Mammary epithelial cell (primary cell): Measurements from ENCODE around the gene PEF1.

Source experiments
- EZH2 ChIP-seq: IDR thresholded peaks from 2 replicates; pipeline ENCODE4 v1.6.1; 2012; ENCODE audit warnings: low read length, inconsistent platforms, borderline replicate concordance
- TF ChIP-seq, protein P1 (sequence below), 2 donors: IDR thresholded peaks in 1 of 2; conservative IDR thresholded peaks in 1 of 2; 2 replicates each; pipeline ENCODE4 v1.5.1; 2011 to 2012; ENCODE audit warnings: inconsistent platforms in 2 of 2, low read length in 2 of 2, mild to moderate bottlenecking in 2 of 2, control low read depth in 1 of 2, low read depth in 1 of 2; ENCODE audit not compliant: insufficient read depth in 1 of 2; ENCODE audit errors: extremely low read depth in 1 of 2

DNA sequence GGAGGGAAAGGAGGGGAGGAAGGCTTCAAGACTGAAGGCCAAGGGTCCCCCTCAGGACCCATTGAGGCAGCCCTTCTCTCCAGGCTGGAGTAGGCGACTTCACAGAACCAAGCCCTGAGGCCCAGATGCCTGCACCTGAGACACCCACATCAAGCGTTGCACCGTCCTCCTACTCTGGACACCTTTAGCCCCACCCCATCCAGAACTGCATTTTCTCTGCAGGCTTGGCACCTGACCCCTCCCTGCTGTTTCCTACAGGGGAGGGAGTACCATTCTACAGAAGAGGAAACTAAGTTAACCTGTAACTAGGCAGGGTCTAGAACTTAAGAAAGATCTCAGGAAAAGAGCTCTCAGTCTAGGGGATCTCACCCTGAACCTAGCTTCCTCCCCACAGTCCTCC lies 12.0 kb downstream of the PEF1 start:
- TF ChIP-seq, protein P1, sequence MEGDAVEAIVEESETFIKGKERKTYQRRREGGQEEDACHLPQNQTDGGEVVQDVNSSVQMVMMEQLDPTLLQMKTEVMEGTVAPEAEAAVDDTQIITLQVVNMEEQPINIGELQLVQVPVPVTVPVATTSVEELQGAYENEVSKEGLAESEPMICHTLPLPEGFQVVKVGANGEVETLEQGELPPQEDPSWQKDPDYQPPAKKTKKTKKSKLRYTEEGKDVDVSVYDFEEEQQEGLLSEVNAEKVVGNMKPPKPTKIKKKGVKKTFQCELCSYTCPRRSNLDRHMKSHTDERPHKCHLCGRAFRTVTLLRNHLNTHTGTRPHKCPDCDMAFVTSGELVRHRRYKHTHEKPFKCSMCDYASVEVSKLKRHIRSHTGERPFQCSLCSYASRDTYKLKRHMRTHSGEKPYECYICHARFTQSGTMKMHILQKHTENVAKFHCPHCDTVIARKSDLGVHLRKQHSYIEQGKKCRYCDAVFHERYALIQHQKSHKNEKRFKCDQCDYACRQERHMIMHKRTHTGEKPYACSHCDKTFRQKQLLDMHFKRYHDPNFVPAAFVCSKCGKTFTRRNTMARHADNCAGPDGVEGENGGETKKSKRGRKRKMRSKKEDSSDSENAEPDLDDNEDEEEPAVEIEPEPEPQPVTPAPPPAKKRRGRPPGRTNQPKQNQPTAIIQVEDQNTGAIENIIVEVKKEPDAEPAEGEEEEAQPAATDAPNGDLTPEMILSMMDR (conservative IDR thresholded peaks at IDR 0.05 in 1 of 2, IDR thresholded peaks at IDR 0.05 in 1 of 2; ENCODE audit: extremely low read depth in 1 of 2, insufficient read depth in 1 of 2, low read depth in 1 of 2, low read length in 2 of 2), result no peak
- TF ChIP-seq EZH2, result no peak
